ENCODE measurements around the gene AMBRA1. TPM values are rescaled to one million over a fixed set of nuclear protein-coding genes. Genes with fewer than 3 reads are reported as not detected.

Gene AMBRA1
- total RNA-seq, 3 donors from 2014 or later: 32.5 to 38.9 (median 34.1) TPM

DNA sequence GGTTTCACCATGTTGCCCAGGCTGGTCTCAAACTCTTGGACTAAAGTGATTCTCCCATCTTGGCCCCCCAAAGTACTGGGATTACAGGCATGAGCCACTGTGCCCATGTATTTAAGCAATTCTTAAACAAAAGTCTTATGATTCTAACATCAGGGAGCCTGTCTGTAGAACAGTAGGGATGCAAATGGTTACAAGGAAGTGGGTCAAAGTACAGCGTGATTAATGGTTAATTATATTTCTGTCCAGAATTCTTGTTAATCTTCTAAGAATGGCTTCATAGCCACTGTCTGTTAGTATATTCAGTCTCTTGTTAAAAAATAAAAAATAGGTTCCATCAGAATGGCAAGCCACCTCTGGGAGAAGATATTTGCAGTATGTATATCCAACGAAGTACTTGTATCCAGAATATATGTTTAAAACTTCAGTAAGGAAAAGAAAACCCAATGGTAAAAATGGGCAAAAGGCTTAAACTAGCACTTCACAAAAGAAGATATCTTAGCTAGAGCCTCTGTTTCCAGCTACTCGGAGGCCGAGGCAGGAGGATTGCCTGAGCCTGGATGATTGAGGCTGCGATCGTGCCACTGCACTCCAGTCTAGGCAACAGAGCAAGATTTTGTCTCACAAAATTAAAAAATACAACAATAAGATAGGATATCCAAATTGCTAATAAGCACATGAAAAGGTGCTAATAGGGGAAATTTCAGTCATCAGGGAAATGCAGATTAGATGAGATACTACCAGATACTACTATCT lies 46.4 kb upstream of the AMBRA1 start:
- TF ChIP-seq POLR2AphosphoS5 (IDR thresholded peaks at IDR 0.05): no peak
- TF ChIP-seq POLR2A (IDR thresholded peaks at IDR 0.05): no peak
- TF ChIP-seq CTCF (IDR thresholded peaks at IDR 0.05): no peak
- intact Hi-C loops (cut with DNase I; ENCODE audit: low total_unique reads): no loop called here

DNA sequence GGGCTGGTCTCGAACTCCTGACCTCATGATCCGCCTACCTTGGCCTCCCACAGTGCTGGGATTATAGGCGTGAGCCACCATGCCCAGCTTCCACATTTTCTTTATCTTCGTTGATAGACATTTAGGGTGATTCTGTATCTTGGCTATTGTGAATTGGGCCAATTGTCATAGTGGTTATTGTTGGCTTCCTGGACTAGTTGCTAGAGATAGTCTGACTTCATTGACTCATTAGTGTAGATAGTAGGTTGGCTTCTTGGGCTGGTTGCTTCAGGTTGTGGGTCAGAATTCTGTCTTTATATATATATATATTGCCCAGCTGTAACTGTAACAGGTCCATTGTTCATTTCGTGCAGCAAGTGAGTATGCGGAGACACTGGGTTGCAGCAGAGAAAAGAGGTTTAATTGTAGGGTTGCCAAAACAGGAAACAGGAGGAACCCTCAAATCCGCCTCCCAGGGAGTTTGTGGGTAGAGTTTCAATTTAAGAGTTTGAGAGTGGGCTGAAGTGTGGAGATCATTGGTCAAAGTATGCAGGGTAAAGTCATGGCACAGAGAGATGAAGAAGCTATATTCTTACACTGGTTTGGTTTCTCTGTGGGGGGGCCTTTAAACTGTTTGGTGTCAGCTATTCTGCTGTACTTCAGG lies 45.5 kb upstream of the AMBRA1 start:
- no peaks in the 10 kb centered on the region for H3K4me1 ChIP-seq
- intact Hi-C loops (cut with DNase I; ENCODE audit: low total_unique reads): no loop called here
- no peak overlapping the region for H3K27ac ChIP-seq
- TF ChIP-seq POLR2AphosphoS5 (IDR thresholded peaks at IDR 0.05) (no peak), CTCF (IDR thresholded peaks at IDR 0.05) (no peak), POLR2A (IDR thresholded peaks at IDR 0.05) (no peak)
- H3K9me3 ChIP-seq: no peaks in the 10 kb centered on the region
- H3K27me3 ChIP-seq: no peaks in the 10 kb centered on the region
- no peaks in the 10 kb centered on the region for H3K36me3 ChIP-seq
- no peak overlapping the region for H3K4me3 ChIP-seq
- DNase-seq (ENCODE audit: low spot score in 2 of 2): no peak

More for the DNA sequence above, 46.4 kb upstream of the AMBRA1 start:
- Histone ChIP-seq H3K4me1 (no peaks in the 10 kb centered on the region), H3K27me3 (no peaks in the 10 kb centered on the region), H3K4me3 (no peak overlapping the region), H3K27ac (no peak overlapping the region), H3K36me3 (no peaks in the 10 kb centered on the region), H3K9me3 (no peaks in the 10 kb centered on the region)
- DNase-seq (ENCODE audit: low spot score in 2 of 2): no peak

GRCh38 chr11:46637546-46637945 lies 43.7 kb upstream of the AMBRA1 start:
- intact Hi-C loops (cut with DNase I; ENCODE audit: low total_unique reads): no loop called here
- no peak for DNase-seq (ENCODE audit: low spot score in 2 of 2)
- no peak for TF ChIP-seq CTCF (IDR thresholded peaks at IDR 0.05)
- TF ChIP-seq POLR2A (IDR thresholded peaks at IDR 0.05): no peak
- no peak for TF ChIP-seq POLR2AphosphoS5 (IDR thresholded peaks at IDR 0.05)
- H3K27me3 ChIP-seq: no peaks in the 10 kb centered on the region
- H3K4me1 ChIP-seq: no peaks in the 10 kb centered on the region
- no peak overlapping the region for H3K27ac ChIP-seq
- H3K36me3 ChIP-seq: no peaks in the 10 kb centered on the region
- no peaks in the 10 kb centered on the region for H3K9me3 ChIP-seq
- no peak overlapping the region for H3K4me3 ChIP-seq

- DNase-seq (ENCODE audit: low spot score in 2 of 2): no peak
- no peak overlapping the region for H3K4me3 ChIP-seq
- no peaks in the 10 kb centered on the region for H3K36me3 ChIP-seq
- no peaks in the 10 kb centered on the region for H3K27me3 ChIP-seq
- intact Hi-C loops (cut with DNase I; ENCODE audit: low total_unique reads): no loop called here
- H3K9me3 ChIP-seq: no peaks in the 10 kb centered on the region
- no peaks in the 10 kb centered on the region for H3K4me1 ChIP-seq
- H3K27ac ChIP-seq: no peak overlapping the region
- no peak for TF ChIP-seq POLR2AphosphoS5 (IDR thresholded peaks at IDR 0.05)
- TF ChIP-seq CTCF (IDR thresholded peaks at IDR 0.05): no peak
- TF ChIP-seq POLR2A (IDR thresholded peaks at IDR 0.05): no peak
Observed at GRCh38 chr11:46635557-46636139, 41.8 kb upstream of the AMBRA1 start.

Data from breast epithelium (tissue), 4 donors.